GM18951 (cell line): ENCODE data around the gene MAML2.

Source experiments
- POLR2A ChIP-seq: IDR thresholded peaks from 4 replicates; pipeline ENCODE4 v1.6.1; 2011; ENCODE audit warnings: mild to moderate bottlenecking; ENCODE audit not compliant: insufficient read length, insufficient read depth; ENCODE audit errors: extremely low read depth
- in situ Hi-C: fragments of 300-500 bp; cut with MboI; formaldehyde crosslinking; loops from one replicate; pipeline ENCODE4 v1.12.0; 2022; ENCODE audit warnings: low sequenced_read_pairs, mixed read lengths, inconsistent platforms; ENCODE audit not compliant: unreplicated experiment

The MAML2 gene

DNA sequence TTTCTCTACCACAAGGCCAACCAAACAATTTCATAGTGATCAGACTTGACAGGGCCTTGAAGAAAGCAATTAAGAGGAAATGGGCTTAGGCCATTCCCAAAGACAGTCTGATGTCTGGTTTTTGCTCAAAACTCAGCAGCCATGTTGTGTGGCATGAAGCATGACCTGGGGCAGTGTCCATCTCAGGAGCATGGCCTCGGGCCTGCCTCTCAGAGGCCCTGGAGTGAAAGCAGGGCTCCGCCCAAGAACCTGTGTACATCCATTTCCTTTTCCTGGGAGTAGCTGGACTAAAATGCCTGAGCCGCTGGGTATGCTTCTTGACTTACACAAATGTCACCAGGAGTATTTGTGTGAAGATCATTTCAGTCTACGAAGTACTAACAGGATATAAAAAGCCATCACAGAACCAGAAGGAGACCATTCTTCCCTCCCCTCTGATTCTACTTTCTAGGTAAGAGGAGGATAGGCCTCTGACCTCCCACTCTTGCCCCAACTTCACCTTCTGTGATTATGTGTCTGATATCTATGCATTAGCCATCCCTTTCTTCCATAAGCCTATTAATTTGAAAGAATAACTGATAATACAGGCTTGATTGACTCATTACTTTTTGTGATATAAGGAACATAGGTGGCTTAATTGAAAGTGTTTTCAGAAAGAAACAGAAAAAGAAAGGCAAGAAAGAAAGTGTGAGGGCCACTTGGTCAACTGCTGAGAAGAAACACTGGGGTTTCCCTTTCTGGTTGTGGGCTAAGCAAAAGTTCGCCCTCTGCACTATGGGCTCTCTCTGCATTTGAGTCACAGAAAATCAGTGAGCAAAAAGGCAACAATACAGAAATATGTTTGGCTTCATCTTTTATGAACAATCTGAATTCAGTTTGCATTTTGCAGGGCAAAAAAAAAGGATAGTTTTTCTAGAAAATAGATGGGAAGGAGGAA is 230.5 kb downstream of the MAML2 start:
- in situ Hi-C loops, result no loop called here

DNA sequence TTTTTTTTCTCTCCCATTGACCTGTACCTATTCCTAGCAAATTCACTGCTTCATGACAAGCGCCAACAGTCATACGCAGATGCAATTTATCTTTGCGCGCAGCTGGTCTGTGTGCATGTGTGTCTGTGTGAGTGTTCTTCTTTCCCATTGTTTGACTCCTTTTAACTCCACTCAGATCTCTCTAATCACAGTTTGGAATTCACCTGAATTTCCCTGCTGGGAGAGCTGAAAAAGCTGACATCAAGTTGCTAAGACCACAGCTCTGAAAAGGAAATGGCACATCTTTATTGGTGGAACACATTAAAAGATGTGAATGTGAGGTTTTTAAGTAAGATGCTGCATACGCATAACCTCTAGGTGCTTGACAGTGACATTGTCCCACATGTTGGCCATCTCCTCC is 231.7 kb downstream of the MAML2 start:
- in situ Hi-C loops, result no loop called here
- no peak for TF ChIP-seq POLR2A

More for the DNA sequence above, 230.5 kb downstream of the MAML2 start:
- no peak for TF ChIP-seq POLR2A

DNA sequence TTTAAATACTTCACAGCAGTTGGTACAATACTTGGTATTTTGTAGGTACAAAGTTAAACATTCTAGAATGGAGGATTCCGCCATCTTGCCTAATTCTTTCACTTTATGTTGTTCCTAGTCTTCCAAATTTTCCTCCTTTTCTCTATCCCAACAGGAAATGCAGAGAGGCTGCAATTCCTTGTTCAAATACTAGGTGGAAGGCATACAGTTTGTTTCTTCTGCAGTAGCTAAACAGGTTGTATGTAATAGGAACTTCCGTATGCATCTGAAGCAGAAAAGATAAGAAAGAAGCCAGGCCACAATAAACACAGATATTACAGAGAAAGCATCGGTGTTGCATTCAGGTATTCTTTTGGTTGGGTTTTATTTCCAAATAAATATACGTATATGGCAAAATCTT is 232.7 kb downstream of the MAML2 start:
- no peak for TF ChIP-seq POLR2A
- in situ Hi-C loops, result no loop called here

DNA sequence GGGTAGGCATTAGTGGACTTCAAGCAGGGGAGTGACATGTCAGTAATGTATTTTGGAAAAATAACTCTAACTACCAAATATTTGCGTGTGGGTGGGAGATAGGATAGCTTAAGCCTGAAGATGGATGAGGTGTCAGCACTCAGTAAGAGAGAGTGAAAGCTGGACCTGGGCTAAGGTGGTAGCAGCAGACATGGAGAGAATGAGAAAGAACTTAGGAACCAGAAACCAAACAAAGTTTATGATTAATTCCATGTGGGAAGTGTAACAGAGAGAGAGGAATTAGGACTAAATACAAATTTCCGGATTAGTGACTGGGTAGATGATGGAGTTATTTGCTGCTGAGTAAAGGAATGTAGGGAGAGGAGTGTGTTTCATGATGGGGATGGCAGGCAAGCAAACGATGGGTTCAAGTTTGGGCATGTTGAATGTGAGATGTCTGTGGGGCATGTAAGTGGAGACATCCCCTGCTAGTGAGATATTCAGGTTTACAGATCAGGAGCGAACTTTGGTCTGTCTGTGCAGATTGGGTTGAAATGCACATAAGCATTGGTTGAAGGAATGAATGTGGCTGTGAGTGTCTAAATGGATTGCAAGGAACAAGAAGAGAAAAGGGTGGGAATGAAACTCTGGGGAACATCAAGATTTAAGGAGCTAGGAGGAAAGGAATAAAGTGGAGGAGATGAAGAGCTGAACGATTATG is 233.5 kb downstream of the MAML2 start:
- in situ Hi-C loops, result no loop called here
- no peak for TF ChIP-seq POLR2A

DNA sequence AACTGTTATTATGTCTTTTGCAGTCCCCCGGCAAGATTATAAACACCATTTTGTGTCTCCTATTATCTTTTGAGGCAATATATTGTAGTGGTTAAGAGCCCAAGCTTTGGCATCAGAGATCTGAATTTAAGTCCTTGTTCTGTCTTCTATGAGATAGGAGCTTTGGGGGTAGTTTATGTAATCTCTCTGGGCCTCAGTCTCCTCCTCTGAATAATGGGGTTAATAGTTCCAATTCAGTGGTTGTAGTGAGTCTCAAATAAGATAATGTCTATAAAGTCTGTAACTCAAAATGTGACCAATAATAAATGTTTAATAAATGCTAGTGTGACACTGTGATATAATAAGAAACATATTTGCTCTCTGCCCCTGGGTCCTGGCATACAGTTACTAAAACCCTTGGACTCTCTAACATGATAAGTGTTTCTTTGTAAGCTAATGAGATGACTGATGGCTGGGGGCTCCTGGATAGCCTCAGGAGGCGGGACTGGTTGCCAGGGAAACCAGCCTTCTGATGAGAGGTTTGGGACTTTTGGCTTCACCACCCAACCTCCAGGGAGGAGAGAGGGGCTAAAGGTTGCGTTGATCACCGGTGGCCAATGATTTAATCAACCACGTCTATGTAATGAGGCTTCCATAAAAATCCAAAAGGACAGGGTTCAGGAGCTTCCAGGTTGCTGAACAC is 235.7 kb downstream of the MAML2 start:
- in situ Hi-C loops, result no loop called here
- TF ChIP-seq POLR2A, result no peak

DNA sequence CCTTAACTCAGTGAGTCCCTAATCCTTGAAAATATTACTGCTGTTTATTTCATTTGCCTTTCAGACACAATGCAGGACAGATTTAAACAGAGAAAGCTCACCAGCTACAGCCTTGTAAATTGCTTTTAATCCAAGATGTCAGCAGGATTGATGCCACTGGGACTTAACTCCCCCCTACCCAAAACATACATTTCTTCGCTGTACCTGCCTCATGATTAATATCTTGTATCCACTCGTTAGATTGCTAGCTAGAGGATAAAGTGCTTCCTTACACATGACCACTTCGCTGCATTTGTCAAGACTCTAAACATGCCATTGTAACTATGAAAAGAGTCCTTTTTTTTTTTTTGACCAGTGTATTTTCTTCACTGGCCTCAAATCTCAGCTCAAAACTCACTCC is 236.3 kb downstream of the MAML2 start:
- in situ Hi-C loops, result no loop called here
- no peak for TF ChIP-seq POLR2A

DNA sequence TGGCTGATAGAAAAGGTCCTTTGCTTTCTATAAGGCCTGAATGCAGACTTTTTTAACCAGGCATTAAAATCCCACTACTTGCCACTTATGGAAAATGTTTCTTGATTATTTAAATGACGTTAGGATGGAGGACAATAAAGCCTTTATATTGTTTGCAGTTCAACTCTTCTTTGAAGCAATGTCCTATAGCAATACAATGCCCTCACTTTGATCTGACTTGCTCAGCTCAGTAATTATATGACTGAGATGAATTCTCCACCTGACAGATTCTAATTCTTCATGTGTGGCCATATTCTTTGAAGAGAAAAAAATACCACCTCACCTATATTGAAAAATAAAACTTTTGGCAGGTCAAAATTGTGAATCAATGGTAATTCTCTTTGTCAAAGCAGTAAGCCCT is 237.1 kb downstream of the MAML2 start:
- in situ Hi-C loops, result no loop called here

DNA sequence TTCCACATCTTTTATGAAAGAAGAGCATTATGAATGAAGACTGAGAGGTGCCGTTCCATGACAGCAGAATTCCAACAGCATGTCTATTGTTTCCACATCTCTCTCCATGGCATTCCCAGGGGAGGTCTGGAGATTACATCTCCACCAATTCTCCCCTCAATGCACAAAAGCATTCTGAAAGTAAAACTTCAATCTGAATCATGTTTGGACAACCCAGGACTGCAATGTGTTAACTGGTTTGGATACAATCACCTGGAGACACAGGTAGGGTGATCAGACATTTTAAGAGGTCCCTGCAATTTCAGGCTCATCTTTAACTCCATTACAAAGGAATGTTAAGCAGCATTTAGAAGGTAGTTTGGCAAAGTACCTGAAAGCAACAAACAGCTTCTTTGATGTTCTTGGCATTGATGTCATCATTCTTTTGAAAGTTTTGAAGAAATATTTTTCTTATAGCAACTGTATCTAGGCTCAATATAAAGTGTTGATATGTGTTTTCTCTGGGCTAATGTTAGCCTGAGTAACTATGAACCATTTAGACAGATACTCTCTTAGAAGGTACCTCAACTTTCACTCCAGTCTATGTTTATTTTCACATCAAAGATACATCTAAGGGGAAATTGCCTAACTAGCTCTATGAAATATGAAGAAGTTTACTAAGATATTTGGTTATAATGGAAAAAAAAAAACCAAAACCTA is 237.6 kb downstream of the MAML2 start:
- in situ Hi-C loops, result no loop called here
- no peak for TF ChIP-seq POLR2A

More for the DNA sequence above, 237.1 kb downstream of the MAML2 start:
- TF ChIP-seq POLR2A, result no peak

DNA sequence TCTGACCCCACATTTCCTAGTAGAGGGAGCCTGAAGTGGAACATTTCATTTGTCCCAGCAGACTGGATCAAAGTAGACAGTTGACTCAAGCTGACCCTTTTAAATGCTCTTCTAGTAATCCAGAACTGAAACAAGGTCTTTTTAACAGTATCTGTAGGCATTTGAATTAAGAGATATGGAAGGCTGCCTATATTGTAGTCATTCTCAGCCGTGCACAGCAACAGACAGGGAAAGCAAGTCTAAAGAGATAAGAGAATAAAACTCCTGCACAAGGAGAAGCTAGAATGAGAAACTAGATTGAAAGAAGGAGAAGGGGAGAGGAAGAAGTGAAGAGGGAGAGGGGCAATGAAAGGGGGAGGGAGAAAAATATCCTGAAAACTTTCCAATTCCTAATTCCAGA is 238.5 kb downstream of the MAML2 start:
- no peak for TF ChIP-seq POLR2A
- in situ Hi-C loops, result no loop called here

DNA sequence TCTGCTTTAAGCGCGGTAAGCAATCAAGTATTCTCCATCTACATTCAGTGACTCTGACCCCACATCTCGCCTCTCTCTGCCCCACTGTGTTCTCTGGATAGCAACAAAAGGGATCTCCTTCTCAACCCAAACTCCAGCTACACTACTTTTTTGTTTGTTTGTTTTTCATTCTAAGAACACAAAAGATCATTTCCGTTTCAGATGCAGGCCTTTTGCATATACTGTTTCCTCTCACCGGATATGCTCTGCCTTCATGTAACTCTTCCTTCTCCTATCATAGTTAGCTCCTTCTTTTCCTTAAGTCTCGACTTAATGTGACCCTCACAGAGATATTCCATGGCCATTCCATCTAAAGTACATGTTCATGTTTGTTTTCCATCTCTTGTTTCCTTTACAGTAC is 239.3 kb downstream of the MAML2 start:
- no peak for TF ChIP-seq POLR2A
- in situ Hi-C loops, result no loop called here

DNA sequence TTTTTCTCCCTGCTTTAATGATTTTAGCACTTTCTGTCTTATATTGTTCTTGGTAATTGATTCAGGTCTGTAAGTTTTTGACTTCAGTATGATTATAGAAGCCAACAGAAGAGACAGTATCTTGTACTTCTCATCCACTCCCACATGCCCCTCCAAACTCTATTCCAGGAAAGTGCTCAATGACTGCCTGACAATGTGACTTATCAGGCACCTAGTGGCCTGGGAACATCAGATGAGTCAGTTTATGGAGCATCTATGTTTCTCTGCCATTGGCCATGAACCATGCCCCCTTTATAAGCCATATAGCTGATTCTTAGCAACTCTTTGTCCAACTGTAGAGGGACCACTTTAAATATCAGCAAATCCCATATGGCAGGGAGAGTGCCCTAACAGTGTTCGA is 239.9 kb downstream of the MAML2 start:
- in situ Hi-C loops, result no loop called here
- no peak for TF ChIP-seq POLR2A

DNA sequence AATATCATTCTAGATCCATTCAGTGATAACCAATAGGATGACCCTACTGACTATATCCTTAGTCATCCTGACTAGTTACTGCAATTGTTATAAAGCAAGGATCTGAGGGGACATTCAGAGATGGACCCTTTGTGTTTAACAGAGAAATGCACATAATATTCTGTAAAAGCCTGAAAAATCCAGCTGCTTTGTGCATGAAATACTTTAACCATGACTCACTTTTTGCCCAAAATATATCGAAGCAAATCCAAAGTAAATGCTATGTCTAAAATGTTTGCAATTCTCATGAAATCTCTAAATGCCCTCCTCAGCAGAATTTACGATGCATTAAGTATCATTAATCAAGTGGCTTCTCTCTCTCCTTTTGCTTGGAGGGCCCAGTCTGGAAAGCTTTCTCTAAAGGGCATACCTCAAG is 240.3 kb downstream of the MAML2 start:
- in situ Hi-C loops, result no loop called here

DNA sequence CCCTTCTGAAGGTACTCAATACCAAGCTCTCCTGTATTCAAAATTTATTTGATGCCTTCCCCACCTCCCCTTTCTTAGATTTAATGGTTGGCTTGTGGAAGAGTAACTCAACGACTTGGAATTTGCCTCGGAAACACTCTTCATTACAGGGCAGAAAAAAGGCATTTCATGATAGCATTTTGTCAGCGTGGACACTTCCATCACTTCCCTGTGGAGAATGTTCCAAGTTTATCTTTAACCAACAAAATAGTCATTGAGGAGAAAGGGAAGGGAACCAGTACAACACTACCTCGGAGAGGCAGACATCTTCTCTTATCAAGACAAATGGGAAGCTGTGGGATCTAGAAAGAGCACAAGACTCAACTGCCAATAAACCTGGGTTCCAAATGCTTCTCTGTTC is 241.8 kb downstream of the MAML2 start:
- no peak for TF ChIP-seq POLR2A
- in situ Hi-C loops, result no loop called here

More for the DNA sequence above, 240.3 kb downstream of the MAML2 start:
- no peak for TF ChIP-seq POLR2A
